GM12875 (cell line): ENCODE data around the gene TBRG1.

Source experiments
- H3K4me3 ChIP-seq: one replicate; pipeline ENCODE4 v1.5.1; 2011; ENCODE audit warnings: low read depth, low read length, control low read depth
- TF ChIP-seq, protein P1 (sequence below): IDR thresholded peaks from 2 replicates; pipeline ENCODE4 v1.5.1; 2011; ENCODE audit warnings: low read depth, mild to moderate bottlenecking, control low read depth, inconsistent platforms, low read length, moderate library complexity, borderline replicate concordance; ENCODE audit not compliant: insufficient read depth

Gene TBRG1

DNA sequence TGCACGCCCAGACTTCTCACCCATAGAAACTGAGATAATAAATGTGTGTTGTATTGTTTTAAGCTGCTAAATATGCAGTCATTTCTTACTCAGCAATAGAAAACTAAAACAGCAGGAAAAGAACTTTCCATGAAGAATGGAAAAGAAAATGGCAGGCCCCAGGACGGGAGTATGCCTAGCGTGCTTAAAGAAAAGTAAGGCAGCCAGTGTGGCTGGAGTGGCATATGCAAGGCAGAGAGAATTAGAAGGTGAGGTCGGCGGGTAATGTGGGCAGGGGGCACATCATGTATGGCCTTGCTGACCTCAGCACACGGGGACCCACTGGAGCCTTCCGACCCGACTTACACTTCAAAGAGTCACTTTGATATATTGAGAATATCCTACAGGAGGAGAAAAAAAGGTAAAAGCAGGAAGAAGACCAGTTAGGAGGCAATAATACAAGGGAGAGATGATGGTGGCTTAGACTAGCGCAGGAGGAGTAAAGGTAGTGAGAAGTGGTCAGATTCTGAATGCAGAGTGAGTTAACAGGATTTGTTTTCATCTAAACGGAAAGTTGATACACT lies 20.5 kb downstream of the TBRG1 start:
- TF ChIP-seq, protein P1, sequence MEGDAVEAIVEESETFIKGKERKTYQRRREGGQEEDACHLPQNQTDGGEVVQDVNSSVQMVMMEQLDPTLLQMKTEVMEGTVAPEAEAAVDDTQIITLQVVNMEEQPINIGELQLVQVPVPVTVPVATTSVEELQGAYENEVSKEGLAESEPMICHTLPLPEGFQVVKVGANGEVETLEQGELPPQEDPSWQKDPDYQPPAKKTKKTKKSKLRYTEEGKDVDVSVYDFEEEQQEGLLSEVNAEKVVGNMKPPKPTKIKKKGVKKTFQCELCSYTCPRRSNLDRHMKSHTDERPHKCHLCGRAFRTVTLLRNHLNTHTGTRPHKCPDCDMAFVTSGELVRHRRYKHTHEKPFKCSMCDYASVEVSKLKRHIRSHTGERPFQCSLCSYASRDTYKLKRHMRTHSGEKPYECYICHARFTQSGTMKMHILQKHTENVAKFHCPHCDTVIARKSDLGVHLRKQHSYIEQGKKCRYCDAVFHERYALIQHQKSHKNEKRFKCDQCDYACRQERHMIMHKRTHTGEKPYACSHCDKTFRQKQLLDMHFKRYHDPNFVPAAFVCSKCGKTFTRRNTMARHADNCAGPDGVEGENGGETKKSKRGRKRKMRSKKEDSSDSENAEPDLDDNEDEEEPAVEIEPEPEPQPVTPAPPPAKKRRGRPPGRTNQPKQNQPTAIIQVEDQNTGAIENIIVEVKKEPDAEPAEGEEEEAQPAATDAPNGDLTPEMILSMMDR = no peak
- H3K4me3 ChIP-seq = no peak overlapping the region

GRCh38 chr11:124643605-124644425 lies 21.2 kb downstream of the TBRG1 start:
- H3K4me3 ChIP-seq = no peak overlapping the region
- TF ChIP-seq, protein P1 = no peak

GRCh38 chr11:124644426-124645280 lies 22.0 kb downstream of the TBRG1 start:
- TF ChIP-seq, protein P1 = peak; percentile 70
- no peak overlapping the region for H3K4me3 ChIP-seq

DNA sequence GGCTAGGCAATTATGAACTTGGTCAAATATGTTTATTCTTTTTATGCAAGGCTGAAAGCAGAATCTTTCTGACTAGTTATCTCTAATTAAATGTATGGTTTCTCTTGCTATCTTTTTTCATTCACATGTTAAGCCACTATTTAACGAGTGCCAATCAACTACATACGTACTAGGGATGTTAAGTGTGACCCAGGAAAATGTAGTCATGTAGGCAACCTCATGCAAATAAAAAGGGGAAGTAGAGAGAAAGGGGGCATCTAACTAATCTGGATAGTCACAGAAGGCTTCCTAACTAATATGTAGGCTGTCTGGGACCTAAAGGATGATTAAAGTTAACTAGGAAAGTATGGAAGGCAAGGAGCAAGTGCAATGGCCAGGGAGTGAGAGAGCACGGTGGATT lies 23.5 kb downstream of the TBRG1 start:
- no peak overlapping the region for H3K4me3 ChIP-seq
- TF ChIP-seq, protein P1 = no peak

- H3K4me3 ChIP-seq = no peak overlapping the region
- TF ChIP-seq, protein P1 = no peak
Measured at GRCh38 chr11:124648610-124649009, 25.9 kb downstream of the TBRG1 start.

DNA sequence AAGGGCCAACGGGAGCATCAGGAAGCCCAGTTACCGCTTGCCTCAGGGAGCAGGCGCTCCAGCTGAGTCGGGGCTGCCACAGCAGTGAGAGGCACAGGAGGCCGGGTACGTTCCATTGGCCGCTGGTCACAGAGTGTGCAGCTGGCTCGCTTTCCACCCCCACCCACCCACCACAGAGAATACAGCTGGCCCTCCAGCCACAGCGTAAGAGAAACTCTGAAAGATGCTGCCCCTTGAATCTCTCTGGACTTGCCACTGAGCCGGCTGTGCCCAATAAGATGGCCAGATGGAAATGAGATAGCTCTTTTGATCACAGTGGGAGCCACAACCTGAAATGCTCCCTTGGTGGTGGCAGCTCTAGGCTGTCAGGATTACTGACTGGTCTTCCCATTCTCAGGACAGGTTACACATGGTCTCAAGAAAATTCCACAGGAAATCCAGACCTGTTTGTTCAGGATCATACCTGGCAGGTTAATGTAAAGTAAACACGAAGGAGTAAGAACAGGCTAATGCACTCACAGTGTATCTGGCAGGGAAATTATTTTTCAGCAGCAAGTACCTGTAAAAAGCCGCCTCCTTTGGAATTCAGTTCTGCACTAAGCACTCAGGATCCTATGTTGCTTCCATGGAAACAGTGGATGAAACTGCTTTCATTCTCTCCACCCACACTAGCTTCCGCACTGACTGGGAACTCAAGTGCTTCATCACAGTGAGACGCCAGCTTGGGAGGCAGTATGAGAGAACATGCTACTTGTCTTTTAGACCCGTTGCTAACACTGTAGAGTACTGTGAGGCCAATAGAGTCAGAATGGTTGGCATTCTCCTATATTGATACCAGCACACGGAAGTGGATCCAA lies 34.3 kb downstream of the TBRG1 start:
- no peak overlapping the region for H3K4me3 ChIP-seq
- TF ChIP-seq, protein P1 = no peak
